D341Med (cell line): ENCODE results near the gene SCN5A.

Source experiments
- DNase-seq: peaks from one replicate; pipeline ENCODE4 v3.0.0; 2012; ENCODE audit warnings: low spot score

The SCN5A gene

DNA sequence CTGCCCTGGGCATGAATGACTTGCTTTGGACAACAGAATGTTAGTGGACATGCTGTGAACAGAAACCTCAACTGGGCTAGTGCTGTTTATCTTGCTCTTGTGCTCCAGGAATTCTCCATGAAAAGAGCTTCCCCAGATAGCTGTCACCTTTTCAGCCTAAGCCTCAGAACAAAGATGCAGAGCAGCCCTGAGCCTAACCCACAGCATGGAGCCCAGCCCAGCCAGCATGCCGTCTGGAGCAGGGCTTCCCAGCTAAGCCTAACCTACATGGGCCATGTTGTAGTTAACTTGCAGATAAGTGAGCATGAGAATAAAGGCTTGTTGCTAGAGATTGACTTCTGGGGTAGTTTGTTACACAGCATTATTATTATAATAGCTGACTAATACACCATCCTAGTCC lies 48.9 kb downstream of the SCN5A start:
- DNase-seq, result no peak

DNA sequence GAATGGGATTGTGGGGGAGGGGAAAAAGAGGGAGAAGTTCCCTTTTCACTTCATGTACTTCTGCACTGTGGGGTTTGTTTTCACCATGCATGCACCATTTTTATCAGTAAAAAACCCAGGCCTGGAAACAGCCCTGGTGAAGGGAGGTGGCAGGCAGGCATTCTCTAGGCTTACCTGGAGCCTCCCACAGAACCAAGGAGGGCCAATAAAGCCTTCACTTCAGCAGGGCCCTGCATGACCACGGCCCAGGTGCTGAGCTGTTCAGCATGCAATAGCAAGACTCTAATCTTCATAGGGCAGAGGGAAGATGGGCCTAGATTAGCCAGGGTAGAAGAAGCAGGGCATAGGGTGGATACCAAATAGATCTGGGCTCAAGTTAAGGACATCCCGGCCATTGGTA lies 49.6 kb downstream of the SCN5A start:
- DNase-seq, result no peak

DNA sequence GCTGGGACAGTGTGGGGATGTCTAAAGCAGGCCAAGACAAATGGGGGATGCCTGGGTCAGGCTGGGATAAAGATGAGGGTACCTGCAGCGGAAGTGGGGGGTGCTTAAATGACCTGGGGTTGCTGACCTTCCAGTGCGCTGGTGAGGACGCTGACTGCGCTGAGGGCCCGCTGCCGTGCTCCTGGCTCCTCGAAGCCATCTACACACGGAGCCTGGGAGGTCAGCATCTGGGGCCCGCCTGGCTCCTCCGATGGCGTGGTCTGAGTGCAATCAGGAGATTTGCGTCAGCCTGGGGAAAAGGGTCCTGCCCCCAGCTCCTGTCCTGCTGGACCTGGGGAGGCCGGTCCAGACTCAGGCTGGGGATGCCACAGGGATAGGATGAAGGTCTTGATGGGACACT lies 50.7 kb downstream of the SCN5A start:
- no peak for DNase-seq

DNA sequence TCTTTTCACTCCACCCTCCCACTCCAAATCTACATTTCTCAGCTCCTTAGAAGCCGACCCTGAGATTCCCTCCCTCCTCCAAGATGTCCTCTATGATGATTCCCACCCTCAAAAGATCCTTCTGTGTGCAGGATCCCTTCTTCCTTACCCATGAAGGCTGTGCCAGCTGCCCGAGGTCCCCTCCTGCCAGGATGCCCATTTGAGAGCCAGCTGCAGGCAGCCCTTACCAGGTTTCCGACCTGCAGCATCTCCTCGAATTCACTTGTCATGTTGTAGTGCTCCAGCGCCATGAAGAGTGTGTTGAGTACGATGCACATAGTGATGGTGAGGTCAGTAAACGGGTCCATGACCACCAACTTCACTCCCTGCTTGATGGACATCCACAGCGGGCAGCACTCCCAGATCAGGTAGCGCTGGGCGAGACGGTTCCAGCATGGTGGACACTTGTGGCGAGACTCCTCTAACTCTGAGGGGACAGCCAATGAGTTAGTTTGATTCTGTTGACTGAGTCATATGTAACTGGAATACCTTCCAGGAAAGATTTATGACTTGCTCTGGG lies 51.9 kb downstream of the SCN5A start:
- no peak for DNase-seq

DNA sequence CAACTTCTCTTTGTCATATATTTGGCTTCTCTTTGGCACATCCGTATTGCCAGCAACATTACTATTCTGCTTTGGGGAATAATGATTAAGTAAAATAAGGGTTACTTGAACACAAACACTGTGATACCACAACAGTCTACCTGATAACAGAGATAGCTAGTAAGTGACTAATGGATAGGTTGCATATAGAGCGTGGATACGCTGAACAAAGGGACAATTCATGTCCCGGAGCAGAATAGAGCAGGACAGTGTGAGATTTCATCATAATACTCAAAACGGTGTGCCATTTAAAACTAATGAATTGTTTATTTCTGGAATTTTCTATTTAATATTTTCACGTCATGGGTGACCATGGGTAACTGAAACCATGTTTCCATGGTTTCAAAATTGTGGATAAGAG lies 54.1 kb downstream of the SCN5A start:
- no peak for DNase-seq

DNA sequence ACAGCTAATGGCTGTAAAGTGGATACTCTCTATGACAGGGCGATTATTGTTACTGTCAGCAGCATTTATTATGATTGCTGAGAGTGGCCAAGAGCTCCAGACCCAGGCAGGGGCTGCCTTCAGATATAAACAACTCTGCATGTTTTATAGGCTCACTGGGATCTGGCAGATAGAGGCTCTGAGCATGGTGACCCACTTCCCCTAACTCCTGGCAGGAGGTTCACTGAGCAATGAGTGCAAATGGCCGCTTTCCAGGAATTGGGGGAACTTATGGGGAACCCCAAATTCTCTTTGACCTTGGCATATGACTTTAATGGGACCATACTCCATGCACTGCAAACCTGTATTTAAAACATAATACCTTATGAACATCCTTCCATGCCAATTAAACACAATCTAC lies 59.0 kb downstream of the SCN5A start:
- DNase-seq, result no peak

DNA sequence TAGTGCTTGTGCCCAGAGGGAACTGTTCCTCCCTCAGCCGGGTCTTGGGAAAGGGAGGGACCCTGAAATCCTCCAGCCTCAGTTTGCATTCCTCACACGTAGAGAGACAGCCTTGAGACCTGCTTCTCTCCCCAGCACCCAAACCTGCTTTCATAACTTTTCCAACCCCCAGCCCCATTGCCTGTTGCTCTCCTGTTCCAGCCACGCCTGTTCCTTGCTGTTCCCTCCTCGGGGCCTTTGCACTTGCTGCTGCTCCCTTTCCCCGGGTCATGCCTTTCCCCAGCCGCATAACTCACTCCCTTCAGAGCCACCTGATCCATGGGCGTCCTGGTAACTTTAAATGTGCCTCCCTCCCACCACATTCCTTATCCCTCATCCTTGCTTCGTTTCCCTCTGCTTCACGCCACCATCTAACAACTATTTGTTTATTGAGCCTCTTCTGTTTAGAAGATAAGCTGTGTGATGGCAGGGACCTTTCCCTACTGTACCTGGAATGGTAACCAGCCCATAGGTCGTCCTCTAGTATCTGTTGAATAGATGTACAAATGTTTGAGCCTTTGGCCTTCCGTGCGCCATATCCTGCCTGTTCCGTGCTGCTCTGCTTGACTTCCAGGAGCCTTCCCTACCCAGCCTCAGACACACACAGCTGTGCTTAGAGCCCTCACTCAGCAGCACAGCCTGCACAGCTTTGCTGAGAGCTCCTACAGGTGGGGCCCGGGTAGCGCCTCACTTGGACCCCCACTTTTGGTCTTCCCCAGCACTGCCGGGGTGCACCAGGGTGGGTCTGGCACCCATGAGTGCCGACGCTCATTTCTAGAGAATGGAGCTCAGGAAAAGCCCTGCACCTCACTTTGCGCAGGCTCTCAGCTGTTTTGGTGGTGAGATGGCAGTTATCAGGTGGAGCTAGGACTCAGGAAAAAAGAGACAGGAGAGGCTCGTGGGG lies 60.2 kb downstream of the SCN5A start:
- no peak for DNase-seq

DNA sequence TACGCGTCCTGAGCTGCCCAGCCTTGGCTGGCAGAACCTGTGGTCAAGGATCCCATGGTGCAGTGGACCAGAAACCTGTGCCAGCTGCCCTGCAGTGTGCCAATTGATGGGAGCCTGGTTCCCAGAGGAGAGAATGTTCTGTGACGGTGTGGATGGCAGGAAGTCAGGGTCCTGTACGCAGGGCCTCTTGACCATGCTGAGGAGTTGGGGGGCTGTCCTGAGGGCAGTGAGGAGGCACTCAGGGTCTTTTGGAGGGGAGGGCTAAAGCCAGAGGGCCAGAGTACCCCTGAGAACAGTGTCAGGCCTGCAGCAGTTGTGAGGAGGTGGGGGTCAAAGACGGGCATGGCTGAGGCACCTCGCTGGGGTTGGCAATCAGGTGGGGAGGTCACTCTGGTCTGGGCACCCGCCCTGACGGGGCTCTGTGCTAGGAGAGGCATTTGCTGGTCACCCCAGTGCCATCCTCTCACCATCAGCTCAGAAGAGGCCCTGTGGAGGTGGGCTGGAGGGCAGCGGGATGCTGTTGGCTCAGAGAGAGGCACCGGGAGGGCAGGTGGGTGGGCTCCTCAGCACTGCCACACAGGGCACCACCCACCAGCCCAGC lies 61.0 kb downstream of the SCN5A start:
- DNase-seq, result no peak

DNA sequence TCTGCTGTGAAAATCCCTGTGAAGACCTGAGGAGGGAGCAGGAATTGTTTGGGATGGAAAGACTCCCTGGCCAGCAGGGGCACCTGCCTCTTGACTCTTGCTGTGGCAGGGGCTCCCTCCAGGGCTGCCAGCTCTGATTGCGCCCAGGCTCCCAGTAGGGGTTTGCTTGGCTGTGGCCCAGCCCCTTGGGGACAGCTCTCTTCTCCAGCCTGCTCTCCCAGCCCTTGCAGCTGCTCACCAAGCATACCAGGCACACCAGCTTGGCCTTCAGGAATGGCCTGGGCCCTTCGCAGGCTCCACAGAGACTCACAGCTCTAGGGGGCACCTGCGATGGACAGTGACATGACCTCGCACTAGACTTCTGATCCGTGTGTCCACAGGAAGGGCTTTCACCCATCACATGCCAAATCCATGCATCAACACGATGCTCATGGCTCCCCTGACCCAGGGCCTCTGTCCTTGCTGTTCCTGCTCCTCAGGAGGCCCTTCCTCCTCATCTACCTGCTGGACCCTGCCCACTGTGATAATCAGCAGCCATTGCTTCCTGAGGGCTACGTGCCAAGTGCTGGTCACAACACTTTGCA lies 61.8 kb downstream of the SCN5A start:
- no peak for DNase-seq

DNA sequence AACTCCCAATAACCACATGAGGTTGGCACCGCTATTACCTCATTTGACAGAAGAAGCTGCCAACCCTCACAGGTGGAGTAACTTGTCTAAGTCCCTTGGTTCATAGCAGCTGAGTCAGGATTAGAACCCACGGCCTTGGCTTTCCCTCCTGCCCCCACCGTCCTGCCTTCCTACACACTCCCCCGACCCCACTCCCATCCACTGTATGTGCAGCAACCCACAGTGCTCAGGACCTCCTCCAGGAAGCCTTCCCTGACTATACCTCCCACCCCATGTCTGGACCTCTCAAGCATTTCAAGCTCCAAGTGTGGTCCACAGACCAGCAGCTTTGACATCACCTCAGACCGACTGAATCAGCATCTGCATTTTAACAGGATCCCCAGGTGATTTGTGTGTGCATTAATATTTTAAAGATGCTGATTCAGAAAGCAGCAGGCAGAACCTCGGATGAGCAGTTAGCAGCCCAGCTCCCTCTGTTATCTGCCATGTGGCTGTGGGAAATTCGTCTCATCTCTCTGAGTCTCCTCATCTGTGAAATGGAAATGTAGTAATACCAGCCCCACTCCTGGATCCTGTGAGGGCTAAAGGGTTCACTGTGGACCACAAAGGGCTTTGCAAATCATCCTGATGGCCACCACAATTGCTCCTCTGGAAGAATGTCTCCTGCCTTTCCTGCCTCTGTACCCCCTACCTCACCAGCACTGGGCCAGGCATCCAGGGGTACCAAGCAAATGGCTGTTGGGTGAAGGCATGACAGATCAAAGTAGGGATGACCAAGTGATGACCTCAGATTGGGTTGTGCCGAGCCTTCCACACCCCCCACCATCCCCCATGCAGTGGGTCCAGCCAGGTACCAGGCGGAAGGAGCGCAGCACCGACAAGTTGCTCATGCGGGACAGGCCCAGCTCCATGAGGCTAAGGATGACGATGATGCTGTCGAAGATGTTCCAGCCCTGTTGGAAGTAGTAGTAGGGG lies 62.7 kb downstream of the SCN5A start:
- DNase-seq, result no peak

DNA sequence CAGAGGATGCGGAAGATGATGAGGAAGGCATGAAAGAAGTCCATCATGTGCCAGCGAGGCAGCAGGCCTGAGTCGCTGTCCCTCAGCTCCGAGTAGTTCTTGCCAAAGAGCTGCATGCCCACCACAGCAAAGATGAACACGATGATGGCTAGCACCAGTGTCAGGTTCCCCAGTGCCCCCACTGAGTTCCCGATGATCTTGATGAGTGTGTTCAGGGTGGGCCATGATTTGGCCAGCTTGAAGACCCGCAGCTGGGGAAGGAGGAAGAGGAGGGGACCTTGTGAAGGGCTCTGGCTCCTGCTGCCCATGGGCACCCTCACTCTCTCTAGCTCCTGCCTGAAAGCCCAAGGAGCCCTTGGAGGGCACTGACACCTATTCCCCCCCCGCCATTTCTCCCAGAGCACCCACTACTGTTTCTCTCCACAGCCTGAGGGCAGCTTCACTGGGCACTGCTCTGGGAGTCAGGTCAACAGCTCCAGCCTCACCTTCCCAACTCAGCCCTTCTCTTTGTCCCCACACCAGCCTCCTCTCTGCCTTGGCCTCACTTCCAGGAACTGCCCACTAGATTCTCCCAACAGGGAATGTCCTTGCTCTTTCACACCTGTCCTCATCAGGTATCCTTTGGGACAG lies 63.6 kb downstream of the SCN5A start:
- no peak for DNase-seq

DNA sequence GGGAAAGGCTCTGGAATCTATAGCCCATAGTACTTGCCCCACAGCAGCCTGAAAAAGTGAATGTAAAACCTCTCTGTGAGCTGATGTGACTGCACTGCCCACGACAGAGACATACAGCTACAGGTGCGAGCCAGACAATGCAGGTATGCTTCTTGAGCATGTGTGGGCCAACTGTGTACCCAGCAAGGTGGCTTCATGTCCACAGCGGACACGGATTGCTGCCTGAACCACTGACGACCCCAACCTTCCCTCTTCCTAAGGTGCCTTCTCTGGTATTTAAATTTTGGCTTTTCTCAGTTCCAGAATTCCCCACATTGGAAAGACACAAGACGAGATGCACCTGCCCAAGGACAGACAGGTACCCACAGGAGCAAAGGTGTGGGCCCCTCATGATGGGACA lies 65.8 kb downstream of the SCN5A start:
- no peak for DNase-seq

DNA sequence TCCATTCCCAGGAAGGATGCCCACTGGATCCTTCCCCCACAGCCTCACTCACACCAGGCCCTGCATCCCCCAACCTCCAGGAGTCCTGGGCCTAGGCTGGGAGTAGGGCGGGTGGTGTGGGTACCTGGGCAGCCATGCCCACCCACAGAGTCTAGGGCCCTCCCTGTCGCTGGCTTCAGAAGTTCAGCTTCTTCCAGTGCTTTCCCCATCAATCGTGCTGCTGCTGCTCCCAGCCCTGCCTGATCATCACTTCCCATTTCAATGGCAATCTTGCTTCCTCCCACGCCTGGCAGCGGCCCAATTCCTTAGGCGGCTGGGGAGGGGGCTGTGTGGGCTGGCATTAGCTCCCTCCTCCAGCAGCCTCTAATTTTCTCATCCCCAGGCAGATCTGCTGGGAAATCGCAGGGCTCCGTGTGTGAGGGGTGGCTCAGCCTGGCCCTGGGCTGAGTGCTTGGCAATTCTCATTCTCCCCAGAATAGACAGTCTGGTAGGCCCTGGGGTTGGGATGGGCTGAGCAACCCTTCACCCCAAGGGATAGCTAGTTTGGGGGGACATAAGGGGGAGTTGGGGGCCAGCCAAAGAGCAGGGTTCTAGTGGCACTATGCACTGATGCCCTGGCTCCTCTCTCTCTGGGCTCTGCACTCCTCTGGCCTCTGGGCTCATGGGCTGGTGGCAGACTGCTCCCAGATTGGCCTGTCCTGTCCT lies 66.4 kb downstream of the SCN5A start:
- DNase-seq, result peak; percentile 16

DNA sequence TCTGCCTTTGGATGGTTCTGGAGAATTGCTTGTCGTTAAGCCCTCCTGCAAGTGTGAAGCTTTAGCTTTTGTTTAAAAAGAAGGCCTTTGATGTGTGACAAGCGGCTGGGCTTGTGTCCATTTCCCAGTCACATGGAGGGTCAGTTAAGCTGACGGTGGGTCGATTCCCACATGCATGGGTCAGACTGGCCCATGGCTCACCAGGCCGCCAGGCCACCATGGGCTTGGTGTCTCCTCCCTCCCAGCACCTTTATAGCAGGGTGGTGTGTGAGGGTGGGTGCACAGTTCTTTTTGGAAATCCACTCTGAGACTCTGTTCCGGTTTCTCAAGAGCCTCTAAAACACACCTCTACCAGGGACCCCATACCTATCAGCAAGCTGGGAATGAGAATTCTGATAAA lies 67.2 kb downstream of the SCN5A start:
- peak; percentile 10 for DNase-seq

DNA sequence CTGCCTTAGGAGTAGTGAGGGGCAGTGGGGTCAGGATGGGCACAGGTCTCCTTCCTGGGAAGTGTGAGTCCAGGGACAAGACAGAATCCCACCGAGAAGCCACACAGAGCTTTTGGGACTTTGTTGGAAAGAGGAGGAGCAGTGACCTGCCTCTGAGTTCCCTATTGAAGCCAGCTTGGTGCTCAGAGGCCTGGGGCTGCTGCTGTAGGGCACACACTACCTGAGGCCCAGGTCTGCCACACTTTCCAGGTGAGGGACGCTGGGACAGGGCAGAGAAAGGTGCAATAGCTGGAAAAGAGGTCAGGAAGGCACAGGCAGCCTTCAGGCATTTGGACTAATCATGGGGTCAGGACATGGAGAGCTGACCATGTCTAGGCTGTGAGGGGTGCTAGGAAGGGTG lies 67.7 kb downstream of the SCN5A start:
- peak; percentile 6 for DNase-seq

DNA sequence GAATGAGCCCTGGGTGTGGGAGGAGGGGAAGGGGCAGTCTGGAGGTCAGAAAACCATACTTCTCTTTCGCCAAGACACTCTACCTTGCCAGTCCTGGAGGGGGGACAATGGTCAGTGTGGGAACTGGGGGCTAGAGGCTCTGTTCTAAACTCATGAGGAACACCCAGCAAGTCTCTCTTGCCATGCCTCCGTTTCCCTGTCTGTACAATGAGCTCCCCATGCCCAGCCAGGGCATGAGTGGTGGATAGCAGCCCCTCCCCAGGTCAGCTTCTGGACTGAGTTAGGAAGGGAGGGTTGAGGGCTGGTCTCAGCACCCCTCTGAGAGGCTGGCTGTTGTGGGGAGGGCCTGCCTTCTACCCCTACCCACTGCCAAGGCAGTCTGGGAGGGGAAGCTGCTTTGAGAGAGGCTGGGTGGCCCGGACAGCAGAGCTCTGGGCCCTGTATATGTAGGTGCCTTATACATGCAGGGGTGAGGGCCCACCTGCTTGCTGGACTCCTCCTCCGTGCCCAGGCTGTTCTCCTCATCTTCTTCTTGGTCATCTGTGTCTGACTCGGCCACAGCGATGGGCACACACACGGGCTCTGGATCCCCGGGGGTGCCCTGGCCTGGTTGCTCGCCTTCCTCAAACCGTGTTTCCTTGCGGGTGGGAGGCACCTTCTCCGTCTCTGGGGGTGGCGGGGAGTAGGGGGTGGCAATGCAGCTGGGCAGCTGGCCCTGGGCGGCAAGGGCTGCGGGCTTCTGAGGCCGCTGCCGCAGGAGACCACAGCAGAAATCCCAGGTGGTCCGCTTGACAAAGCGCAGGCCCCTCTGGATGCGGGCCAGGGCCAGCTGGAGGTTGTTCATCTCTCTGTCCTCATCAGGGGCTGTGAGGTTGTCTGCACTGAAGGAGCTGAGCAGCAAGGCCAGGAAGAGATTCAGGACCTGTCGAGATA lies 68.8 kb downstream of the SCN5A start:
- peak; percentile 25 for DNase-seq

DNA sequence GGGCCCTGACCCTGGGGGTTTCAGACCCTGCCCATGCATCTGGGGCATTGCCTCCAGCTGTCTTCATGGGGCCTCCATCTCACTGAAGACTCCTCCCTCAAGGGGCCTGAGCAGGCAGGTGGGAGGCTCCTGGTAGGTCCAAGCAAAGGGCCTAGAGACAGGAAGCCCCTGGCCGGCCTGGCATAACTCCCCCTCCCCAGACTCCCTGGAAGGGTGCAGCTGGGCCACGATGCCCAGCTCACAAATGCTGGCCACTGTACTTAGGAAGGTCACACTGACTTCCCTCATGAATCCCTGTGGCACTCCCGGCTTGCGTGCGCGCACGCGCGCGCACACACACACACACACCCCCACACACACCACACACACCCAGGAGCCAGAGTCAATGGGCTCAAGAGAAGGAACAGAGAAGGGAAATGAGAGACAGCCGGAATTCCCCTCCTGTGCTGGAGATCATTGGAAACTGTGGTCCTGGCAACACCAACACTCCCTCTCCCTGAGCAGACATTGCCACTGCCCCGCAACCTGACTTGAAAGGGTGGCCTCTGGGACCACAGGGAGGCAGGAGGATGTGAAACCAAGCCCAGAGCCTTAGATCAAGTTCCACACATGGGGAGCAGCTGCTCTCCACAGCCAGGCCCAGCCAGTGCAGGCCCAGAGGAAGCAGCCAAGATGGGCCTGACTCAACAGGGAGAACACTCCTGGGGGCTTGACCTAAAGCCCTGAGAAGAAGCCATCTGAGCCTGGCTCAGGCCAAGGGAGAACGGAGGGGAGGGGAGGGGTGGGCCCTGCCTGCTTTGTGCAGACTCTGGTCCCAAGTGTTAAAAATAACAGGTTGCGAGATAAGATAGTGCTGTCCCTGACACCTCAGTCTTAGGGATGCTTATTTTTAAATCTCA lies 69.7 kb downstream of the SCN5A start:
- peak; percentile 12 for DNase-seq

DNA sequence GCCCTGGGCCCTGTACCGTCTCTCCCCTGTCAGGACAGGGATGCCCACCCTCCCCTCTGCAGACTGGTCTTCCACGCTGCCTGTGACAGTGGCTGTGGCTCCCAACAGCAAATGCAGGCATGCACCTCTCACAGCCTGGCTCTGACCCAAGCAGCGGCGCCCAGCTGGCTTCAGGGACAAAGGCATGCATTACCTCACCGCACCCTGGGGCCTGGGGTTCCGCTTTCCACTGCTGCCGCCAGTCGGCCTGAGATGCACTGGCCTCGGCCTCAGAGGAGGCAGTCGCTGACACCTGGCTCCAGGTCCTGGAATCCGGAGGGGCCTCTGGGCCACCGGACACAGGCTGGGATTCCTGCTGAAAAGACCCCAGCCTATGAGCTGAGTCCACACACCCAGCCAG lies 70.3 kb downstream of the SCN5A start:
- DNase-seq, result peak; percentile 29
